SK-N-MC (cell line): ENCODE results near the gene KIF1A.

Source experiments
- EZH2 ChIP-seq: fragments of 200-600 bp; sonication (generic); IDR thresholded peaks from one replicate; pipeline ENCODE4 v1.6.1; 2017; ENCODE audit warnings: antibody characterized with exemption
- POLR2AphosphoS5 ChIP-seq: IDR thresholded peaks from 2 replicates; pipeline ENCODE4 v1.6.1; 2012; ENCODE audit warnings: mild to moderate bottlenecking, low read depth, low read length, borderline replicate concordance

- TF ChIP-seq EZH2: no peak
- TF ChIP-seq POLR2AphosphoS5: no peak
These were observed 4.0 kb downstream of the KIF1A start for GRCh38 chr2:240815761-240816583.
